Erythroblast (primary cell): ENCODE measurements around the gene FAM118A.

Experiments used
- GATA1 ChIP-seq: IDR thresholded peaks from 2 replicates; pipeline ENCODE4 v1.6.1; 2011; ENCODE audit warnings: low read depth, mild to moderate bottlenecking, control low read depth, low read length, moderate library complexity
- POLR2A ChIP-seq: IDR thresholded peaks from 2 replicates; pipeline ENCODE4 v1.6.1; 2011; ENCODE audit warnings: mild to moderate bottlenecking, low read length

DNA sequence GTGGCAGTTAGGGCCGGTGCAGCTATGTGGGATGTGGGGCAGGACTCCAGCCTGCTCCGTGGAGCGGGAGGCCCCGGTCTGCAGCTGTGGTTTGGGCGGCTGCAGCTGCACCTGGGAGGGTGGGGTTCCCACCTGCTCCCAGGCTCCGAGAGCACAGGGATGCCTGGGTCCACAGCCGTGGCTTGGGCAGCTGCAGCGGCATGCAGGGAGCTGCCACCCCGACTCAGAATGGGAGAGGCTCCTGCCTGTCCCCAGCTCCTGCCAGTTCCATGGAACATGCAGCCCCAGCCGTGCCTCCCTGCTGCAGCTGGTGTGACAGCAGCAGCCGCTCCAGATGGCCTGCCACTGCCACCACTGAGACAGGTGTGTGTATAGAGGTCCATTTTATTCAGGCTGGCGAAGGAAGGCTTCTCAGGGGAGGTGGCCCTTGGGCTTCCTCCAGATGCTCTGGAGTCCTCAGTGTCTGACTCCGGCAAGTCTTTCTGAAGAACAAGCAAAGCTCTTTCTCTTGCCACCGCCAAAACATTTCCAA, 46.7 kb upstream of the FAM118A start:
- TF ChIP-seq POLR2A (no peak), GATA1 (no peak)
